Measurements from ENCODE around the gene FDXR. TPM values are rescaled to one million over a fixed set of nuclear protein-coding genes. Genes with fewer than 3 reads are reported as not detected.

Gene FDXR
- total and polyA plus RNA-seq, 12 donors = 159 to 835 (median 444) TPM

- H3K9me3 ChIP-seq (replicated peaks in 1 of 3) = no peaks in the 10 kb centered on the region
- 59 to 82% (median 70%) methylated on average over 5 to 6 of the region's 7 CpGs for WGBS, 4 donors
- no peaks in the 10 kb centered on the region for H3K27me3 ChIP-seq
- peaks cover 0 to 6% of the 10 kb centered on the region in 2 donors for H3K36me3 ChIP-seq (replicated peaks in 1 of 2)
- intact Hi-C loops (cut with DNase I) = no loop called here
- TF ChIP-seq CTCF (IDR thresholded peaks at IDR 0.05) = no peak
- H3K27ac ChIP-seq = peak overlapping the region in 2 of 5 donors; percentile 30 to 66
- peaks cover 17 to 24% of the 10 kb centered on the region in 2 donors for H3K4me1 ChIP-seq (replicated peaks in 1 of 2)
- no peak for DNase-seq
- no peak overlapping the region for H3K4me3 ChIP-seq
Observed at GRCh38 chr17:74839990-74840852, 32.6 kb downstream of the FDXR start.

GRCh38 chr17:74838274-74838673 lies 34.5 kb downstream of the FDXR start:
- Histone ChIP-seq H3K9me3 (replicated peaks in 1 of 3) (no peaks in the 10 kb centered on the region), H3K4me1 (replicated peaks in 1 of 2) (peaks cover 17 to 24% of the 10 kb centered on the region in 2 donors), H3K4me3 (no peak overlapping the region), H3K36me3 (replicated peaks in 1 of 2) (peaks cover 0 to 6% of the 10 kb centered on the region in 2 donors), H3K27me3 (no peaks in the 10 kb centered on the region), H3K27ac (no peak overlapping the region)
- TF ChIP-seq POLR2A (IDR thresholded peaks at IDR 0.05) (no peak), CTCF (IDR thresholded peaks at IDR 0.05) (no peak)
- intact Hi-C loops (cut with DNase I) = no loop called here
- 80 to 93% (median 87%) methylated on average over 4 to 9 of the region's 9 CpGs for WGBS, 4 donors
- no peak for DNase-seq

GRCh38 chr17:74836691-74837467 lies 35.9 kb downstream of the FDXR start:
- WGBS, 4 donors = 95 to 99% (median 96%) methylated on average over 6 to 19 of the region's 19 CpGs
- H3K4me3 ChIP-seq = no peak overlapping the region
- H3K4me1 ChIP-seq (replicated peaks in 1 of 2) = peaks cover 9 to 15% of the 10 kb centered on the region in 2 donors
- intact Hi-C loops (cut with DNase I) = loop anchor here in 1 of 2 donors (2.0 kb wide), 1 partner anchor 44 kb away; no protein-coding TSS in a partner anchor
- DNase-seq = no peak
- TF ChIP-seq POLR2A (IDR thresholded peaks at IDR 0.05) (no peak), CTCF (IDR thresholded peaks at IDR 0.05) (no peak)
- H3K9me3 ChIP-seq (replicated peaks in 1 of 3) = no peaks in the 10 kb centered on the region
- H3K36me3 ChIP-seq (replicated peaks in 1 of 2) = peaks cover 0 to 6% of the 10 kb centered on the region in 2 donors
- H3K27me3 ChIP-seq = no peaks in the 10 kb centered on the region
- H3K27ac ChIP-seq = no peak overlapping the region

GRCh38 chr17:74836191-74836590 lies 36.6 kb downstream of the FDXR start:
- Histone ChIP-seq H3K27me3 (no peaks in the 10 kb centered on the region), H3K27ac (no peak overlapping the region), H3K4me1 (replicated peaks in 1 of 2) (peaks cover 7 to 8% of the 10 kb centered on the region in 2 donors), H3K4me3 (no peak overlapping the region), H3K36me3 (replicated peaks in 1 of 2) (peaks cover 0 to 6% of the 10 kb centered on the region in 2 donors), H3K9me3 (replicated peaks in 1 of 3) (no peaks in the 10 kb centered on the region)
- no peak for DNase-seq
- intact Hi-C loops (cut with DNase I) = loop anchor here in 1 of 2 donors (2.0 kb wide), 1 partner anchor 43 kb away; no protein-coding TSS in a partner anchor
- TF ChIP-seq CTCF (IDR thresholded peaks at IDR 0.05) = no peak
- no peak for TF ChIP-seq POLR2A (IDR thresholded peaks at IDR 0.05)
- WGBS, 4 donors = 94 to 98% (median 96%) methylated on average over 17 to 26 of the region's 26 CpGs

All from adrenal gland (tissue), 12 donors.